ENCODE results near the gene KDM2B.

The KDM2B gene

DNA sequence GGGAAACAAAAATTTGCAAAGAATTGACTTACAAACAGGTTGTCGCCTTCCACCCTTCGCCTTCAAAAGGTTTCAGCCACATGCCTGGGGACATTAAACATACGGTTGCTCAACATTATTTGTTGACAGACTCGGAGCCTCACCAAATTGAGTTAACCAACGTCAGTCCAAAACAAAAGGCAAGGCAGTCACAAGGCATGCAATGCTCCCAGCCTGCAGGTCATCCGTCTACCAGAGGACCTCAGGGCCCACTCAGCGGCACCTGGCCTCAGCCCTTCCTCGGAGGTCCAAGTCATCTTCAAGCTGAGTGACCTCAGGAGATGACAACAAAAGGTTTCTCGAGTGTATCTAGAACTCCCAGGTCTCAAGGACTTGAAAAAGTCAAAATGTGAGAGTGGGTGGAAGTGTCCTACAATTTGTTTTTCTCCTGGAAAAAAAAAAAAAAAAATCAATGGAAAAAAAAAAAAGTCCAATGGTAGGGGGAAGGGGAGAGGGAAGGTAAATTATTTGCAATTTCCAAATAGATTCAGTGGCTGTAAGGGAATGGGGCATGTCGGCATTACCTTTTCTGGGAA is 64.3 kb downstream of the KDM2B start:
- in situ Hi-C loops (cut with HindIII; ENCODE audit: low pct_ligation_motif_present, low pct_unique_long_range_greater_than_20kb, low sequenced_read_pairs) = no loop called here
- no peak for DNase-seq

DNA sequence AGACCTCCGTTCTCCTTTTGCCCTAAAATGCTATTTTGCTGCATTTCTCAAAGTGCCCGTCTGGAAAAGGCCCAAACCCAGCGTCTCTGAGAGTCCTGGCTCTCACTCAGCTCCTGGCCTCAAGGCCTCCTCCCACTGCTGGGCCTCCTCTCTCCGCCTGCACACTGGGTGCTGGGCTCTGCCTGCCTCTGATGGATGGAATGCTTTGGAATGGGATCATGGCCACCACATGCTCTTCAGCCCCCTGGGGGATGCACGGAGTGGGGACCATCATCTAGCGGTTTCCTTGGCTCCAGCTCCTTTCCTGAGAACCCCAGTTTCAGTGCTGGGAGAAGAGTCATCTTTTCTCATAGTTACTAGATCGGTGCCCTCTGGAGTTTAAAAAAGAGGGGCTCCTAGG is 65.2 kb downstream of the KDM2B start:
- in situ Hi-C loops (cut with HindIII; ENCODE audit: low pct_ligation_motif_present, low pct_unique_long_range_greater_than_20kb, low sequenced_read_pairs) = no loop called here

DNA sequence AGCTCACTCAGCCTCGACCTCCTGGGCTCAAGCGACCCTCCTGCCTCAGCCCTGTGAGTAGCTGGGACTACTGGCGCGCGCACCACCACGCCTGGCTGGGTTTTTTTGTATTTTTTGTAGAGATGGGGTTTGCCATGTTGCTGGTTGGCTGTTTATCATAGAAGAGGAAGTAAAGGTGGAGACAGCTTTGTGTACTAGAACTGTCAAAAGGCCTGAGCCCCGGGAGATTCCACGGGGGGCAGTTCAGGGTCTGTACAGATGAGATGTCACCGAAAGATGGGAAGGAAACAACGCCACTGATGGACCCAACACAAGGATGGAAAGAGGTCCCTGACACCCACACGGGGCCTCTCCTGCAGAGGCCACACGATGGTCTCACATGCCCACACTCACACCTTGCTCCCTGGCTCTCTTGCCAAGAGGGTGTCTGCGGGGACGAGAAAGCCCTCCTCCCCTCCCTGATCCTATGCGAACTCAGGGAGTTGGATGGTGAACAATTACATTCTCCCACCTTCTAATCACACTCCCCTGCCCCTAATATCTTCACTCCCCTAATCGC is 66.6 kb downstream of the KDM2B start:
- no peak for DNase-seq

More for the DNA sequence above, 65.2 kb downstream of the KDM2B start:
- DNase-seq = no peak

DNA sequence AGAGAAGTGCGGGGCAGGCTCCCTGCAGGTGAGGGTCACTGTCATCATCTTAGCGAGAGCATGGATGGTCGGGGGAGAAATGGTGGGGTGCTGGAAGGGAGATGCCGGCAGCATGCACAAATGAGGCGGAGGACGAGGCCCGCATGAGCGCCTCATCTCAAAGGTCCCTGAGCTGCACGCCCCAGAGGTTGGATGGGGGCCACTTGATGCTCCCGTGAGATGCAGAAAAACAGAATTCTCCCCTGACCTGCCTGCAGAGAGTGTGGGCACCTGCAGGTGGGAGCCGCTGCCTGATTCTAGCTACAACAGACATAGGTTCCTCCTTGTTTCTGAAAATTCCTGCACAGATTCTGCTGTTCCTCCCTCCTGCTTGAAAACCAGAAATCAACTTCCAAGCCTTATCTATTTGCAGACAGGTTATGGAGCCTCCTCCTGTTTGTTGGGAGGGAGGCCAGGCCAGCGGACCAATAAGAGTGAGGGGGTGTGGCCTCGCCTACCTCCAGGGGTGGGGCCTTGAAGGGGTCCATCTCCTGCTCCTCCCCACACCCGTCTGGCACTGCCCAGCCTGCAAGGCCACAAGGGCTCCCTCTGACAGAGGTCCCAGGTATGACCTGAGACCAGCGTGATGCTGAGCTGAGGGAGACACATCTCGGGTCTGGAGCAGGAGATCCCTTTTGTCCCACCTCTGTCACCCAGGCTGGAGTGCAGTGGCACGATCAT is 67.2 kb downstream of the KDM2B start:
- DNase-seq = peak; percentile 75
- in situ Hi-C loops (cut with HindIII; ENCODE audit: low pct_ligation_motif_present, low pct_unique_long_range_greater_than_20kb, low sequenced_read_pairs) = no loop called here

More for the DNA sequence above, 66.6 kb downstream of the KDM2B start:
- in situ Hi-C loops (cut with HindIII; ENCODE audit: low pct_ligation_motif_present, low pct_unique_long_range_greater_than_20kb, low sequenced_read_pairs) = no loop called here

DNA sequence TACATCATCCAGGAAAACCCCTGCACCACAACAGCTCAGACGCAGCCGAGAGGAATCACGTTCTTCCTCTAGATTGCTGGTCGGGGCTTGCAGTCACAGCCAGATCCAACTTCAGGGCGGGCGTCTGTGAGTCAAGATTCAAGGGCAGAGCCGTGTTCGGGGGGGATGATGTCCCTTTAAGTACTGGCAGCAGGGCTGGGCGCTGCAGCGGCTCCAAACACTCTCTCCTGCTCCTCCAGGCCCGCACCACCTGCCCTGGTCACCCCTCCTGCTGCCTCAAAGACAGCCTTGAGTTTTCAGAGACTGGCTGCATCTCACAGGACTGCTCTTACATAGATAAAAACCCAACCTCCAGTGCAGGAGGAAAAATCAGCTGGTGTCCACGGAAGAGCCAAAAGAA is 68.3 kb downstream of the KDM2B start:
- no peak for DNase-seq
- in situ Hi-C loops (cut with HindIII; ENCODE audit: low pct_ligation_motif_present, low pct_unique_long_range_greater_than_20kb, low sequenced_read_pairs) = no loop called here

DNA sequence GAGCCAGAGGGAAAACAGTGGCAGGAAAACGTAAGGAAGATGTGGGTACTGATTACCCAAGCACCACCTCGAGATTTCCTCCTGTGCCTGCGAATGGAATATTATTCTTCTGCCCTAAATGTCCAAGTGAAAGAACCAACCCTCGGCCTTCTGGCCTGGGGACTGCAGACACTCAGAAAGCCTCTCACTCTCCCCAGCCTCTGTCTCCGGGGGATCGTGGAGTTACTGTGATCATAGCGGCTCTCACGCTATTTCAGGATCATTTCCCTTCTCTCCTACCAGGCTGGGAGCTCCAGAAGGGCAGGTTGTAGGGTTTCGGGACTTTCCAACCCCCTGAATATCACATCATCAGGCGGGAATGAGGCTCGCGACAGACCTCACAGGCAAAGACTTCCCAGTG is 68.9 kb downstream of the KDM2B start:
- no peak for DNase-seq
- in situ Hi-C loops (cut with HindIII; ENCODE audit: low pct_ligation_motif_present, low pct_unique_long_range_greater_than_20kb, low sequenced_read_pairs) = no loop called here

DNA sequence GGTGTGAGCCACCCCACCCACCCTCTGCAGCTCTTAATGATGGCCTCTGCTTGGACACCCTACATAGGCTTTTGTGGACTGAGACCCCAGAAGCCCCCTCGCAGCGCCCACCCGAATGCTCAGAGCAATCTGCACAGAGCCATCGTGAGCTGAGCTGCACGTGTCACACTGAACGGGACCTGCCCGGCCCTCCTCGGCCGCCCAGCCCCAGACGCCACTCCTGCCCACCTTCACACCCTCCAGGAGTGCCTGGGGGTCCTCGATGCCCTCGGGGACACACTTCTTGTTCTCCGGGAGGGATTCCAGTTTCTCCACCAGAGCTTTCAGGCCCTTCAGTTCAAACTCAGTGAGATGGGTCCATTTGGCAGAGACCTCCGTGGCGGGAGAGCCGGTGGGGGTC is 71.5 kb downstream of the KDM2B start:
- no peak for DNase-seq
- in situ Hi-C loops (cut with HindIII; ENCODE audit: low pct_ligation_motif_present, low pct_unique_long_range_greater_than_20kb, low sequenced_read_pairs) = no loop called here

DNA sequence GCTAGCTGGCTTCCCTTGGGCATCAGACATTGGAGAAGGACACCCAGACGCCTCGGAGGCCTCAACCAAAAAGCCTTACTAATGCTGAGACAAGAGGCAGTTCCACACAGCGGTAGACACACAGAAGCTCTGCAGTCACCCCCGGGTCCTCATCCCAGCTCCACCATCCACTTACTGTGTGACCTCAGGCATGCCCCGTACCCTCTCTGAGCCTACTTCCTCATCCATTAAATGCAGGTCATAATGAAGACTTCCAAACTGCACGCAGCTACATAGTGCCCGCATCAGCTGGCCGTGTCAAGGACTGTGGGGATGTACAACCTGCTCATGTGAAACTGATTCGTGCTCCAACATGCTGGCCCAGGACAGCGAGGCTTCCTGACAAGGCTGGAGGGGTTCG is 72.3 kb downstream of the KDM2B start:
- no peak for DNase-seq
- in situ Hi-C loops (cut with HindIII; ENCODE audit: low pct_ligation_motif_present, low pct_unique_long_range_greater_than_20kb, low sequenced_read_pairs) = no loop called here

DNA sequence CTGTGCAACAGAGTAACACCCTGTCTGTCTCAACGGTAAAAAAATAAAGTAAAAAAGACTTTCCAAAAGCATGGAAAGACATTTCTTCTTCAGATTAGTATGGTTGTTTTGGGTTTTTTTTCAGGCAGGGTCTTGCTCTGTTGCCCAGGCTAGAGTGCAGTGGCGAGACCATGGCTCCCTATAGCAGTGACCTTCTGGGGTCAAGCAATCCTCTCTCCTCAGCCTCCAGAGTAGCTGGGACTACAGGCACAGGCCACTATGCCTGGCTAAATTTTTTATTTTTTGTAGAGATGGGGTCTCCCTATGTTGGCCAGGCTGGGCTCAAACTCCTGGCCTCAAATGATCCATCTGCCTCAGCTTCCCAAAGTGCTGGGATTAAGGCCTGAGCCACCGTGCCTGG is 72.8 kb downstream of the KDM2B start:
- in situ Hi-C loops (cut with HindIII; ENCODE audit: low pct_ligation_motif_present, low pct_unique_long_range_greater_than_20kb, low sequenced_read_pairs) = no loop called here
- no peak for DNase-seq

DNA sequence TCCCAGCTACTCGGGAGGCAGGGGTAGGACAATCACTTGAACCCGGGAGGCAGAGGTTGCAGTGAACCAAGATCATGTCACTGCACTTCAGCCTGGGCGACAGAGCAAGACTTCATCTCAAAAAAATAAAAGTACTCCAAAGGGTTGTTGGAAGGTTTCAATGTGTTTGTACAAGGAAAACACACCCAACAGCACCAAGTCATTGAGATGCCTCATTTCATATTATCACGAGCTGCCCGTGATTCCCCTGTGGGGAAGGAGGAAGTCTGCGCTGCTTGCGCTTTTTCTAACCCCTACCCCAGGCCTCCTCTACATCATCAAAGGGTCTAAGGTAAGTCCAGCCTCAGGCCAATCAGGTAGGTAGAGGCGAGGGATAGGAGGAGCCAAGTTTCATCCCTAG is 73.6 kb downstream of the KDM2B start:
- in situ Hi-C loops (cut with HindIII; ENCODE audit: low pct_ligation_motif_present, low pct_unique_long_range_greater_than_20kb, low sequenced_read_pairs) = no loop called here
- no peak for DNase-seq

DNA sequence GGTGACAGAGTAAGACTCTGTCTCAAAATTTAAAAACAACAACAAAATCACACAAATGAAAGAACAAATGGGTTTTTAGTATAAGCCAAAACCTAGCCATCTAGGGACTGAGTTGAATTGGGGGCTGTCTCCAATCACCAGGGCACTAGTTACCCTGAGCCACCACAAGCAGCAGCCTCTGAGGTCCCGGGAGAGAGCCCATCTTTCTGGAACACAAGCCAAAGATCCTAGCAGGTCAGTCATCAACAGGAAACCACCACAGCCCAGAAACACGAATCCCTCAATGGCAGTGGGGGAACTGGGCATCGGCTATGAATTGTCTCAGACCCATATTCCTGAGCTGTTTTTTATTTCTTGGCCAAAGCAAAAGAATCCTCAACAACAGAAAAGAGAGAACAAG is 75.3 kb downstream of the KDM2B start:
- in situ Hi-C loops (cut with HindIII; ENCODE audit: low pct_ligation_motif_present, low pct_unique_long_range_greater_than_20kb, low sequenced_read_pairs) = no loop called here
- DNase-seq = no peak

DNA sequence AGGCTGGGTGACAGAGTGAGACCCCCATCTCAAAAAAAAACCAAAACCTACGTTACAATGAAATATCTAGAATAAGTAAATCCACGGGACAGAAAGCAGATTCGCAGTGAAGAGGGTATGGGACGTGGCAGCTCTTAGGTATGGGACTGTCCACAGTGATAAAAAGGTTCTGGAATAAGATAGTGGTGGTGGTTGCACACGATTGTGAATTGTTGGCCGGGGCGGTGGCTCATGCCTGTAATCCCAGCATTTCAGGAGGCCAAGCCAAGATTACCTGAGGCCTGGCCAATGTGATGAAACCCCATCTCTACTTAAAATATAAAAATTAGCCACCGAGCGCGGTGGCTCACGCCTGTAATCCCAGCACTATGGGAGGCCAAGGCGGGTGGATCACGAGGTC is 76.3 kb downstream of the KDM2B start:
- in situ Hi-C loops (cut with HindIII; ENCODE audit: low pct_ligation_motif_present, low pct_unique_long_range_greater_than_20kb, low sequenced_read_pairs) = no loop called here

DNA sequence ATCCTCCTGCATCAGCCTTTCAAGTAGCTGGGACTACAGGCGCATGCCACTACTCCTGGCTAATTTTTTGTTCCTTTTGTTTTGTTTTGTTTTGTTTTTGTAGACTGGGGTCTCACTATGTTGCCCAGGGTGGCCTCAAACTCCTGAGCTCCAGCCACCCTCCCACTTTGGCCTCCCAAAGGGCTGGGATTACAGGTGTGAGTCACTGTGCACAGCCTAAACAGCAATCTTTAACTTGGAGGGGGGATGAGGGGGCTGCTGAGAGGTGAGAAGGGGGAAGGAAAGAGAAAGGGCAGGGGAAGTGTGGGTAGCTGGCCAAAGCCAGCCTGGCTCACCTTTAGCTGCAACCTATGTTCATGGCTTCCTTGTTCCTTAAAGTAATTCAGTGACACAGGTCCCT is 77.4 kb downstream of the KDM2B start:
- DNase-seq = no peak
- in situ Hi-C loops (cut with HindIII; ENCODE audit: low pct_ligation_motif_present, low pct_unique_long_range_greater_than_20kb, low sequenced_read_pairs) = no loop called here

More for the DNA sequence above, 76.3 kb downstream of the KDM2B start:
- no peak for DNase-seq

DNA sequence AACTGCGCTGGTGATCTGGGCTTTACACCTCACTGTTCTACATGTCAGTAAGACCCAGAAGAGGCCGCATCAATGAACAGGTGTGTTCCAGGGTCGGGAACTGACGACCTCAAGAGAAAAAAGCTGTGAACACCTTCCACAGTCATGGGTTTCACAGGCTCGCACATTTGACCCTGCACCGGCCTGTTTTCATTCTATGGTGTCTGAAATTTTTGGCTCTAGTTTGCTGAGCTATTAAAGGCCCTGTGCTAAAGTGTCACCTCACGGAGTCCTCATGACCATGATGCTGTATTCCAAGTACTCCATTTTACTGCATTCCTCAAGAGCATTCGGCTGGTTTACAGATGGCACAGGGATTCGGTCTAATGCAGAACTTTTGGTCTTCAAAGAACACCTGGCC is 78.9 kb downstream of the KDM2B start:
- in situ Hi-C loops (cut with HindIII; ENCODE audit: low pct_ligation_motif_present, low pct_unique_long_range_greater_than_20kb, low sequenced_read_pairs) = no loop called here
- no peak for DNase-seq

DNA sequence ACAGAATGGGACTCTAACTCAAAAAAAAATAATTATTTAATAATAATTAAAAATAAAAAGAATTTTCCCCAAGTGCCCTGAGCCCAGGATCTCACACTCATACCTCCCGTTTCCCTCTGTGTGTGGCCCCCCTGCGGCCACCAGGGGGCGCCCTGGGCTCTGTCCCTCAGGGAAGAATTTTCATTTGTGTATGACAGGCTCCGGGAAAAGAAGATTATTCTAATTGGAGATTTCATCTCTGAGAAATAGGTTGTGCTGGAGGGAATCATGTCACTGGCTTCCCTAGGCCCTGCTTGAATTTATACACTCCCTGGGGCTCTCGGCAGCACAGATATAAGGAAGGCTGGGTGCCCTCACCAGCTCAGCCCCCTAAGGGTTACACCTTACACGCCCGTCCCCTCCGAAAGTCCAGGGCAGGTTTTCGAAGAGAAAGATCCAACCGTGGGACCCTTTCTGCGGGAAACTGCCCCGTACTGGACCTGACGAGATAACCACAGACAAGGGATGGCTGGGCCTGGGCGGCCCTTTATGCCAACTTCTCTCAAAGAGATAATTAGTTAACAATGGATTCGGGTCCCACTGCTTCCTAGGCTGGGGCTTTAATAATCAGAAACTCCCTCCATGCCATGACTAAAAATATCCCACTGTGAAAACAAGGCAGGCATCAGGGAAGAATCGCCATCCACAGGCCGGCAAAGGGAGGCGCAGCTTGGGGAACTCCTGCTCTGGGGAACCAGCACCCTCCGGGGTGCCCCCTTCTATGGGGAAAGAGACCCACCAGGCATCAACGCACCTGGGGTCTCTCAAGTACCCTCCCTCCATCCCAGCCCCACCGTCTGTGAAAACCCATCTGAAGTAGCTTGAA is 80.7 kb downstream of the KDM2B start:
- DNase-seq = peak; percentile 80
- in situ Hi-C loops (cut with HindIII; ENCODE audit: low pct_ligation_motif_present, low pct_unique_long_range_greater_than_20kb, low sequenced_read_pairs) = no loop called here

DNA sequence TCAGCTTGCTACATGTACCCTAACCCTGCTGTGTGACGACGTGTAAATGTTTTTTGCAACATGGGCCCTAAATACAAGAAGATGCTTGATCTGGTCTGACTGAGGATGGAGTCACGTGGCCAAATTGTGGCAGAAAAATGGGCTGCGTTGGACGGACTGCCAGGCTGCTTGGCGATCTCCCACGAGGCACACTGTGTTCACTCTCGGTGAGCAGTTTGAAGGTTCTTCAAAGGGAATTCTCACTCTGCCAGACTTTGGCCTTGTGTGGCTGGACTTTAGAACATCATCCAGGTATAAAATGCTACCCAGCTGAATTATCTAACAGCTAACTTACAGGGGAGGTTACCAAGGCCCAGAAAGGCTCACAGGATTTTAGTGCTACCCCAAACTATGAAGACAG is 85.1 kb downstream of the KDM2B start:
- DNase-seq = no peak
- in situ Hi-C loops (cut with HindIII; ENCODE audit: low pct_ligation_motif_present, low pct_unique_long_range_greater_than_20kb, low sequenced_read_pairs) = no loop called here

DNA sequence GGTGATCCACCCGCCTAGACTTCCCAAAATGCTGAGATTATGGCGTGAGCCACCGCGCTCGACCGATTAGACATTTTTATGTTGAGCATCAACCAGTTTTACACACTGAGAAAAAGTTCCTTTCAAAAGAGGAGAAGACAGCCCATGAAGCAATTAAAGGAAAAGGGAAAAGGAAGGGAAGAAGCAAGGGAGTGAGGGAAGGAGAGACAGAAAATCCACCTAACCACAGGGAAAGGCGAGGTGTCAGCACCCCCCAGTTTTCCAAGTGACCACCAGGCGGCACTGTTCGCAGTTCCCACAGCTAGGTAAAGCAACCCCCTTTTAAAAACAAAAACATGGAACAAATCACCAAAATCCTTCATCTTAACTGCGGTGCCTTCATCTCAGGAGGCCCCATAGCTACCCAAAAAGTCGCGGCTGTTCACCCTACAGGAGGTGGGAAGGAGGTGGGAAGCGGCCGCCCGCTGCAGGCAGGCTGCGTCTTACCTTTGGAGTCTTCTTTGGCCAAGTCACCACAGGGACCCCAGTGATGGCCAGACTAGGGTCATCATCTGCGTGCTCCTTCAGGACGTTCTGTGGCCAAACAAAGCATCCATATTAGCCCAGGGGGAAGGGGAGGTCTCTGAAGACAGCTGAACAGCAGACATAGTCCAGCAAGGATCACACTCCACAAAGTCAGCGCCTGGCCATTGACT is 86.6 kb downstream of the KDM2B start:
- peak; percentile 42 for DNase-seq
- in situ Hi-C loops (cut with HindIII; ENCODE audit: low pct_ligation_motif_present, low pct_unique_long_range_greater_than_20kb, low sequenced_read_pairs) = no loop called here

DNA sequence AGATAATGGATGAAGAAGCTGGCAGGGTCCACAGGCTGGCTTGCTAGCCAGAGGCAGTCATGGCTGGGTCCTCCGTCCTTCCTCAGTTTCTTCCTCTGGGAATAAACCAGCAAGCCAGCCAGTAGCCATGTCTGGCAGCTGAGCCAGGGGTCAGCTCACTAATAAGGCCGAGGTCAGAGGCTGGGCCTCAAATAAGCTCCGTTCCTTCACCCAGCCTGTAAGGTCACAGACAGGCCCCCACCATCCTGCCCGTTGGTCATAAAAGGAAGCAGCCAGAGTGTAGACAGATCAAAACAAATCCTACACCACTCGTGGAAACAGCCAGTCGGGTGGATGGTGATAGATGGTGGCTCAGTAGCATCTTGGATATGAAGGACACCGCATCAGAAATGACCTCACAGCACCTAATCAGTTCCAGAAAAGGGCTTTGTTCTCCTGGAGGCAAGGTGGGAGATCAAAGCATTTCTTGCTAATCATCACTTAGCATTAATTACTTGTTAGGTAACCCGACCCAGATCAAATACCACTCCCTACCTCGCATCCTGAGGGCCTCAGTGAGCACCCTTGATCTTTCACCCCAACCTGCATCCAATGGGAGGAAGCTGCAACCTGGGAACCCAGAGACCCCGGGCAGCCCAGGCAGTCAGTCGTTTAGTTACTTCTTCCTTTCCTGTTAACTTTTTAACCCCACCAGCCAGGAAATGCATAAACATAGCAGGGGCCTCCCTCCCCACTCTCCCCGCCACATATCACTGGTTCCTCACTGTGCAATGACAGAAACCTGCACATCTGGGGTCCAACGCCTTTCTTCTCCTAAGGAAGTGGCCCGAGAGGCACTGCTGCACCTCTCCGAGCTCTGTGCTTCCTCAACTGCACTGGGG is 90.2 kb downstream of the KDM2B start:
- in situ Hi-C loops (cut with HindIII; ENCODE audit: low pct_ligation_motif_present, low pct_unique_long_range_greater_than_20kb, low sequenced_read_pairs) = no loop called here
- no peak for DNase-seq

All from ACHN (cell line).